Measurements from ENCODE around the gene AOC2. TPM values are rescaled to one million over a fixed set of nuclear protein-coding genes. Genes with fewer than 3 reads are reported as not detected.

The AOC2 gene
- 0.36 and 0.38 TPM in 2 replicates for total RNA-seq

GRCh38 chr17:42844271-42844670 lies at the start of gene AOC2:
TSS of gene AOC2 (plus strand) at chr17:42844580. CDS start at chr17:42844627, 47 bp downstream.

GRCh38 chr17:42798383-42799380 lies 45.7 kb upstream of the AOC2 start, which contains the start of the genes CNTD1 and COA3:
TSS of gene CNTD1 (plus strand) at chr17:42798861. CDS start at chr17:42799068, 207 bp downstream.
TSS of gene COA3 (minus strand) at chr17:42798704. CDS start at chr17:42798681, 23 bp downstream.

GRCh38 chr17:42832934-42833766 lies 11.2 kb upstream of the AOC2 start, which contains the start of gene PSME3:
TSS of gene PSME3 (plus strand) at chr17:42833397. CDS start at chr17:42833632, 235 bp downstream.

GRCh38 chr17:42850954-42851353 lies 6.6 kb downstream of the AOC2 start, which contains the start of gene AOC3:
TSS of gene AOC3 (plus strand) at chr17:42851199. CDS start at chr17:42851344, 145 bp downstream.

Other genes with a start within 250 kb of the AOC2 start
- gene RETREG3, start 235.2 kb upstream of the AOC2 start, total RNA-seq, result 39.9 and 45.7 TPM in 2 replicates
- 29.6 and 30.2 TPM in 2 replicates for gene TUBG1, start 234.9 kb upstream of the AOC2 start, total RNA-seq
- gene TUBG2, start 185.3 kb upstream of the AOC2 start, total RNA-seq, result 3.0 and 4.7 TPM in 2 replicates
- gene PLEKHH3, start 167.6 kb upstream of the AOC2 start, total RNA-seq, result 4.6 and 6.5 TPM in 2 replicates
- gene CCR10, start 162.7 kb upstream of the AOC2 start, total RNA-seq, result 0.63 and 0.85 TPM in 2 replicates
- 17.1 and 23.8 TPM in 2 replicates for gene CNTNAP1, start 162.0 kb upstream of the AOC2 start, total RNA-seq
- 7.8 and 14.7 TPM in 2 replicates for gene EZH1, start 99.5 kb upstream of the AOC2 start, total RNA-seq
- 2.5 and 2.7 TPM in 2 replicates for gene RAMP2, start 83.4 kb upstream of the AOC2 start, total RNA-seq
- gene VPS25, start 71.1 kb upstream of the AOC2 start, total RNA-seq, result 40.4 and 46.0 TPM in 2 replicates
- 0.63 and 8.1 TPM in 2 replicates for gene WNK4, start 64.0 kb upstream of the AOC2 start, total RNA-seq
- gene COA3, start 45.9 kb upstream of the AOC2 start, total RNA-seq, result 53.3 and 71.7 TPM in 2 replicates
- 0.19 TPM in 1 of 2 replicates, not detected in the other for gene CNTD1, start 45.7 kb upstream of the AOC2 start, total RNA-seq
- 161 and 174 TPM in 2 replicates for gene BECN1, start 20.3 kb upstream of the AOC2 start, total RNA-seq
- gene PSME3, start 11.2 kb upstream of the AOC2 start, total RNA-seq, result 86.4 and 101 TPM in 2 replicates
- under 0.01 TPM in 2 replicates for gene AOC3, start 6.6 kb downstream of the AOC2 start, total RNA-seq
- not detected in 2 replicates for gene G6PC1, start 56.2 kb downstream of the AOC2 start, total RNA-seq
- 25.1 and 26.8 TPM in 2 replicates for gene AARSD1, start 119.9 kb downstream of the AOC2 start, total RNA-seq
- gene PTGES3L, start 135.5 kb downstream of the AOC2 start, total RNA-seq, result 0.09 and 0.18 TPM in 2 replicates
- gene RUNDC1, start 136.0 kb downstream of the AOC2 start, total RNA-seq, result 9.4 and 14.7 TPM in 2 replicates
- 1,452 and 1,877 TPM in 2 replicates for gene RPL27, start 153.8 kb downstream of the AOC2 start, total RNA-seq
- gene IFI35, start 162.2 kb downstream of the AOC2 start, total RNA-seq, result 6.9 and 10.1 TPM in 2 replicates
- gene VAT1, start 177.8 kb downstream of the AOC2 start, total RNA-seq, result 228 and 254 TPM in 2 replicates
- 0.18 and 0.28 TPM in 2 replicates for gene RND2, start 180.7 kb downstream of the AOC2 start, total RNA-seq

All from endothelial cell of coronary artery (primary cell).